Heart left ventricle (tissue), 16 donors: Measurements from ENCODE around the gene TMEM203. TPM values are rescaled to one million over a fixed set of nuclear protein-coding genes. Genes with fewer than 3 reads are reported as not detected.

Source experiments
- ATAC-seq, 4 donors: fragments of 200-7000 bp; cut with Tn5 transposase; one replicate each; pipeline ENCODE4 v1.9.1; 2020 to 2022; ENCODE audit warnings: moderate library complexity in 4 of 4, mild to moderate bottlenecking in 3 of 4, moderate number of reproducible peaks in 1 of 4
- DNase-seq, 5 donors: peaks; one replicate each; pipeline ENCODE4 v3.0.0-alpha.2; 2020
- H3K27ac ChIP-seq, 12 donors: fragments of 200-600 bp; sonication (generic) in 4 of 12; one replicate each; pipeline versions ENCODE4 v1.5.0 to v1.8.0; 2016 to 2022; ENCODE audit warnings: mild to moderate bottlenecking in 2 of 12
- H3K27me3 ChIP-seq, 9 donors: fragments of 200-600 bp; sonication (generic) in 2 of 9; one replicate each; pipeline versions ENCODE4 v1.5.1 to v1.8.0; 2016 to 2022; ENCODE audit warnings: mild to moderate bottlenecking in 3 of 9
- H3K36me3 ChIP-seq, 9 donors: fragments of 200-600 bp; sonication (generic) in 2 of 9; one replicate each; pipeline versions ENCODE4 v1.5.0 to v1.8.0; 2018 to 2022; ENCODE audit warnings: mild to moderate bottlenecking in 2 of 9
- H3K4me1 ChIP-seq, 12 donors: fragments of 200-600 bp; sonication (generic) in 4 of 12; one replicate each; pipeline versions ENCODE4 v1.5.0 to v1.8.0; 2016 to 2022; ENCODE audit warnings: mild to moderate bottlenecking in 3 of 12
- H3K4me3 ChIP-seq, 12 donors: fragments of 200-600 bp; sonication (generic) in 4 of 12; one replicate each; pipeline versions ENCODE4 v1.5.0 to v1.8.0; 2017 to 2022; ENCODE audit warnings: mild to moderate bottlenecking in 9 of 12, moderate library complexity in 4 of 12
- H3K9me3 ChIP-seq, 12 donors: fragments of 200-600 bp; sonication (generic) in 4 of 12; one replicate each; pipeline versions ENCODE4 v1.5.0 to v1.8.0; 2016 to 2022; ENCODE audit warnings: mild to moderate bottlenecking in 1 of 12
- CTCF ChIP-seq, 12 donors: fragments of 200-600 bp; sonication (generic) in 4 of 12; IDR thresholded peaks; one replicate each; pipeline versions ENCODE4 v1.5.0 to v1.8.0; 2018 to 2022; ENCODE audit warnings: antibody characterized with exemption in 12 of 12, mild to moderate bottlenecking in 5 of 12
- POLR2A ChIP-seq, 2 donors: fragments of 450-650 bp; IDR thresholded peaks; one replicate each; pipeline ENCODE4 v1.6.1; 2017; ENCODE audit warnings: antibody characterized with exemption in 2 of 2, mild to moderate bottlenecking in 2 of 2, moderate library complexity in 2 of 2
- WGBS, 4 donors: extraction: QIAGEN DNeasy Blood & Tissue Kit in 2 of 4; methylation state at CpG; one replicate each; pipeline versions ENCODE4 v1.1.5 to v1.1.7; 2013 to 2018; 5-methylcytosine and 5-hydroxymethylcytosine counted together
- intact Hi-C, 10 donors: fragments of 100-400 bp; cut with DNase I; formaldehyde crosslinking; loops; one replicate each; pipeline versions ENCODE4 v1.11.1 to v1.14.2; 2022
- polyA plus RNA-seq, 2 donors: library from polyadenylated mRNA; stranded (reverse); fragments of 200-250 nt; gene quantifications; one replicate each; pipeline ENCODE4 v1.2.3, GENCODE V29; 2013
- total RNA-seq, 9 donors: library from RNA; depleted of rRNA in 2 of 9; stranded (reverse); fragments of >200 nt in 2 of 9; fragmentation: NEBNext Ultra II Directional in 3 of 9; extraction: Animal tissue kit (Norgen Biotek cat#: 25700) in 3 of 9; gene quantifications; one replicate each; pipeline versions ENCODE4 v1.1.0 to v1.2.4, GENCODE V29; 2016 to 2023
- donor health status: ischemic (EF 13 %, LVEDD 7.1; RV severe dilation, severe dysfunction).
- donor health status: healthy with polysubstance abuse.
- donor health status: DM: no; HTN: yes; CAD: no.
- donor health status: DM: no; HTN: no; CAD: no.
- donor health status: ischemic (EF 25% LVEDD 6.9; RV normal size, moderate dysfunction).
- donor health status: ischemic (EF 25% LVEDD 5.7; RV mildly dilated, moderate dysfunction).
- donor health status: healthy.
- donor health status: DM: yes; HTN: yes; CAD: no.
- donor health status: ischemic (EF 35%, LVEDD 5.7; RV mildly dilated, moderate dysfunction).
- donor health status: nonischemic (EF 11% LVEDD 7.7; RV severe dilation, severe dysfunction).
- donor health status: DM: yes; HTN: yes; CAD: no.
- donor health status: PGD.
- donor health status: ischemic (EF 29% LVEDD 5.4; RV normal size, mild dysfunction).
- donor health status: nonischemic (EF 23%, LVEDD 6.1; RV moderate dilation, normal function).

TMEM203 gene
- total and polyA plus RNA-seq, 11 donors = 30.8 to 52.0 (median 42.1) TPM

- no peak for TF ChIP-seq CTCF (IDR thresholded peaks at IDR 0.05)
- TF ChIP-seq POLR2A (IDR thresholded peaks at IDR 0.05) = no peak
- Histone ChIP-seq H3K27me3 (peaks cover 75 to 99% (median 85%) of the 10 kb centered on the region in 9 donors), H3K4me3 (no peak overlapping the region), H3K36me3 (no peaks in the 10 kb centered on the region), H3K4me1 (peaks cover 6 to 55% (median 28%) of the 10 kb centered on the region in 12 donors), H3K27ac (no peak overlapping the region), H3K9me3 (no peaks in the 10 kb centered on the region)
- WGBS, 4 donors = 69 to 84% (median 73%) methylated on average over 12 to 22 of the region's 22 CpGs
- no peak for DNase-seq
- ATAC-seq = no peak
- intact Hi-C loops = loop anchor here in 1 of 10 donors (5.0 kb wide), 1 partner anchor 39 kb away; no protein-coding TSS in a partner anchor
These were observed 38.8 kb downstream of the TMEM203 start for GRCh38 chr9:137166380-137167229.

GRCh38 chr9:137165250-137165836 lies 40.1 kb downstream of the TMEM203 start:
- 79 to 86% (median 80%) methylated on average over 30 to 32 of the region's 32 CpGs for WGBS, 4 donors
- TF ChIP-seq POLR2A (IDR thresholded peaks at IDR 0.05) = no peak
- TF ChIP-seq CTCF (IDR thresholded peaks at IDR 0.05) = no peak
- Histone ChIP-seq H3K27ac (no peak overlapping the region), H3K9me3 (no peaks in the 10 kb centered on the region), H3K4me1 (peaks cover 6 to 56% (median 28%) of the 10 kb centered on the region in 12 donors), H3K36me3 (no peaks in the 10 kb centered on the region), H3K4me3 (no peak overlapping the region), H3K27me3 (peaks cover 81 to 100% (median 94%) of the 10 kb centered on the region in 9 donors)
- DNase-seq (no peak), ATAC-seq (no peak)
- intact Hi-C loops = loop anchor here in 1 of 10 donors (5.0 kb wide), 1 partner anchor 38 kb away; no protein-coding TSS in a partner anchor

GRCh38 chr9:137164370-137165249 lies 40.8 kb downstream of the TMEM203 start:
- ATAC-seq (no peak), DNase-seq (no peak)
- Histone ChIP-seq H3K4me3 (no peak overlapping the region), H3K4me1 (peaks cover 6 to 49% (median 26%) of the 10 kb centered on the region in 12 donors), H3K27ac (no peak overlapping the region), H3K9me3 (no peaks in the 10 kb centered on the region), H3K36me3 (no peaks in the 10 kb centered on the region), H3K27me3 (peaks cover 74 to 100% (median 94%) of the 10 kb centered on the region in 9 donors)
- WGBS, 4 donors = 65 to 79% (median 70%) methylated on average over 29 to 34 of the region's 34 CpGs
- intact Hi-C loops = loop anchor here in 1 of 10 donors (5.0 kb wide), 1 partner anchor 37 kb away; no protein-coding TSS in a partner anchor
- TF ChIP-seq CTCF (IDR thresholded peaks at IDR 0.05) (no peak), POLR2A (IDR thresholded peaks at IDR 0.05) (no peak)
